Uterine smooth muscle cell (primary cell): ENCODE measurements around the gene EEF1A2. TPM values are rescaled to one million over a fixed set of nuclear protein-coding genes. Genes with fewer than 3 reads are reported as not detected.

ENCODE experiments used
- total RNA-seq: library from RNA; depleted of rRNA; stranded (reverse); fragments of >200 nt; gene quantifications from 2 replicates; pipeline ENCODE4 v1.2.3, GENCODE V29; 2014

The EEF1A2 gene
- 0.33 and 1.9 TPM in 2 replicates for total RNA-seq

DNA sequence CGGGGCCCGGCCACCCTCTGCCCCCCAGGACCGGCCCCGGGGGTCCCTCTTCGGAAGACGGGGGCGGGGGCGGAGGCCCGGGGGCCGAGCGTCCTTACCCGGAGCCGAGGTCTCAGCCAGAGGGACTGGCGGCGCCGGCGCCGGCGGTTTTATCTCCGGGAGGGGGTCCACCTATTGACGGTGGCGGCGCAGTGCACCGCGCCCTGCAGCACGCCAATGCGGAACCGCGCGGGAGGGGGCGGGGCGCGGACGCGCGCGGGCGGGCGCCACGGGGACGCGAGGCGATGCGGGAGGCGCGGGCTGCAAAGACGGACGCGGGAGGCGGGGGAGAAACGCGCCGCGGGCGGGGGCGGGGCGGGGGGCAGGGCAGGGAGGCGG lies at the start of gene EEF1A2:
Gene EEF1A2, minus strand, starts transcription at position 124 of the 378 bp plus-strand sequence. CDS start 1,320 bp downstream, outside the sequence.

DNA sequence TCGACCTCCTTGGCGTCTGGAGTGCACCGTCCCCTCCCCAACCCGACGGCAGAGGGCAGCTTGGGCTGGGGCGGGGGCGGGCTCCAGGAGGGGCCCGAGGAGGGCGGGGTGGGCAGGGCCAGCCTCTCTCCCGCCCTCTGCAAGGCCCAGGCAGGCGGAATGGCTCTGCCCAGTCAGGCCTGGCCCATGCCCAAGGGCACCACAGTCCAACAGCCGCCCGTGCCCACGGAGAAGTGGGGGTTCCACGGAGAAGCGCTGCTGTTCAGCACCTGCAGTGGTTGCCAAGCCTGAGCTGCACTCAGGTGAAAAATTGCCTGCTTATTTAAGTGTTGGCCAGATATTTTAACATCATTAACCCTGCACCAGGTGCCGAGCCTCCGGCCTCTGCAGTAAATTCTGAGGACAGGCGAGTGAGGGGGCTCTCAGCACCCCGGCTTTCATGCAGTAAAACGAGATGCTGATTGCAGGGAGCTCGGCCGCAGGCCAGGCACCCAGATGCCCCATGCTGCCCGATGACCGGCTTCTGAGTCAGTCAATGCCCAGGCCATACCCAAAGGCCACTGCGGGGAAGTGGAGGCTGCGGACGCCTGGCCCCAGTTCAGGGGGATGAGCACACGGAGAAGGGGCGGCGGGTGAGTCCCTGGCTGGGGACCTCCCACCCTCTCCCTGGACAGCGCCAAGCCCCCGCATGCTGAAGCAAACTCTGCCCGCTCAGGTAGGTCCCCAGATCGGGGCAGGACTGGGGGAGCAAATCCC lies 49.0 kb upstream of the EEF1A2 start, which contains the start of gene SRMS:
Gene SRMS, minus strand, starts transcription at position 25 of the 756 bp plus-strand sequence. CDS start 286 bp downstream, outside the sequence.

DNA sequence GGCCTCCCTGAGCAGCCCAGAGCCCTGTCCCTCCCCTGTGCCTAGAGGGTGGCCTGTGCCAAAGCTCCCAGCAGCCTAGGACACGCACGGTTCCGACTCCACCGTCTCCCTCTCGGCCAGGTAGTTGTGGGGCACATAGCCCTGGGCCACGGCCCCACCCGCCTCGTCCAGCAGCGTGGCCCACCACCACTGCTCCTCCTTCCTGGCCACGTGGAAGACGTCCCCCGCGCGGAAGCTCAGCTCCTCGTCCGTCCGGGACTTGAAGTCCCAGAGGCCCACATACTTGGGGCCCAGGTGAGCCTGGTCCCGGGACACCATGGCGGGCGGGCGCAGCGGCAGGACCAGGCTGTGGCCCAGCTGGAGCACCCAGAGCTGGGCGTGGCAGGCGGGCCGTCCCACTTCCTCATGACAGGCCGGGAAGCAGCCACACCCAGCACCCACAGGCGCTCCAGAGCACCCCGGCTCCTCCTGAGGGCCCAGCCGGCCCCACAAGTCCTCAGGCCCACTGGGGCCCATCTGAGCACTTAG lies 38.2 kb upstream of the EEF1A2 start, which contains the start of gene PTK6:
Gene PTK6, minus strand, starts transcription at position 380 of the 528 bp plus-strand sequence. Its CDS starts 62 bp downstream, at position 318.

DNA sequence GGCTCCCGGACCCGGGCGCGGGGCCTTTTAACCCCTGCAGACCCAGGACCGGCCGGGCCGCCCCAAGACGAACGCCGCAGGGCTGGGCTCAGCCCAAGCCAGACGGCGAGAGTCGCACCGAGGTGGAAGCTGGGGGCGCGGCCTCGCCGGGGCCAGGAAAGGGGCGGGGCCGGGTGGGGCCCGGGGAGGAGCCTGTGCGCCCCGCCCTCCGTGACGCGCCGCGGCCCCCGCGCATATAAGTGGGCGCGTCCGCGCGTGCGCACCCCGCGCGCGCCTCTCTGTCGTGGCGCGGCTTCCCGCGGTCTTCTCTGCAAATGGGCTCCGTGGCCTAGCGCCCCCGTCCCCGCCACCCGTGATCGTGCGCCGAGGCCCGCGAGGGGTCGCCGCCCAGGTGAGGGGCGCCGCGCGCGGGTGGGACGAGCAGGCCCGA lies 21.6 kb upstream of the EEF1A2 start, which contains the start of gene PPDPF:
Gene PPDPF, plus strand, starts transcription at position 262 of the 430 bp plus-strand sequence. CDS start 544 bp downstream, outside the sequence.

DNA sequence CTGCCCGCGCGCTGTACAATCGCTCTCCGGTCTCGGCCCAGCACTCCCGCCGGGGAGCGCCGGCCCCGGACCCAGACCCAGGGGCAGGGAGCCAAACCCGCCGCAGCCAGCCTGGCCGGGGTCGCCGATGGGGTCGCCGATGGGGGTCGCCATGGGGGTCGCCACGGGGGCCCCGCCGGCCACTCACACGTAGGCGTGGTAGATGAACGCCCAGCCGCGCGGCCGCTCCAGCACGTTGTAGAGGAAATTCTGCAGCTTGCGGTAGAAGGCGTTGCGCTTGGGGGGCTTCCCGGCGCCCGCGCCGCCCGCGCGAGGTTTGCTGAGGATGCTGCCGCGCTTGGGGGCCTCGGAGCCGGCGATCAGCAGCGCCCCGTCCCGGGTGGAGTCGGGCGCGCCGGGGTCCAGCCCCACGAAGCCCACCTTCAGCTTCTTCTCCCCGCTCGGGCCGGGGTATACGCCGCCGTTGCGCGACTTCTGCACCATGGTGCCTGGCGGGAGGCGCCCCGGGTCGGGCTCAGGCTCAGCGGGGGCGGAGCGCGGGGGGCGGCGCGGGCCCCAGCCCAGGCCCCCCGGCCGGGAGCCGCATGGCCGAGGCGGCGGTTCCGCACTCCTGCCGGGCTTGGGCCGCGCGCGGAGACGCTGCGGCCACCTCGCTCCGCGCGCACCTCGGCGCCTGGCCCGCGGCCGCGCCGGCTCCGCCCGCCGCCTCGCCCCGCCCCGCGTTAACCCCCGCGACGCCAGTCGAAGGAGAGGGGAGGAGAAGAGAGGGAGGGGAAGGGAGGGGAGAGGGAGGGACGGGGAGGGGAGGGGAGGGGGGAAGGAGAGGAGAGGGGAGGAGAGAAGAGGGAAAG lies 26.7 kb downstream of the EEF1A2 start, which contains the start of gene KCNQ2:
Gene KCNQ2, minus strand, starts transcription at position 675 of the 851 bp plus-strand sequence. Its CDS starts 192 bp downstream, at position 483.

Other genes starting within 250 kb of the EEF1A2 start
- gene NKAIN4, start 244.6 kb downstream of the EEF1A2 start, total RNA-seq = not detected in 2 replicates
- 97.7 and 106 TPM in 2 replicates for gene ARFGAP1, start 226.3 kb downstream of the EEF1A2 start, total RNA-seq
- under 0.01 TPM in 1 of 2 replicates, not detected in the other for gene COL20A1, start 205.9 kb downstream of the EEF1A2 start, total RNA-seq
- not detected in 2 replicates for gene CHRNA4, start 137.7 kb downstream of the EEF1A2 start, total RNA-seq
- gene KCNQ2, start 26.4 kb downstream of the EEF1A2 start, total RNA-seq = not detected in 2 replicates
- 22.7 and 36.0 TPM in 2 replicates for gene PPDPF, start 21.7 kb upstream of the EEF1A2 start, total RNA-seq
- gene PTK6, start 38.3 kb upstream of the EEF1A2 start, total RNA-seq = 0.11 and 0.12 TPM in 2 replicates
- not detected in 2 replicates for gene SRMS, start 48.7 kb upstream of the EEF1A2 start, total RNA-seq
- gene FNDC11, start 55.1 kb upstream of the EEF1A2 start, total RNA-seq = 0.66 and 2.4 TPM in 2 replicates
- gene HELZ2, start 75.2 kb upstream of the EEF1A2 start, total RNA-seq = 46.2 and 48.4 TPM in 2 replicates
- 11.1 and 11.7 TPM in 2 replicates for gene GMEB2, start 128.0 kb upstream of the EEF1A2 start, total RNA-seq
- gene STMN3, start 154.3 kb upstream of the EEF1A2 start, total RNA-seq = 18.9 and 43.9 TPM in 2 replicates
- gene RTEL1, start 159.2 kb upstream of the EEF1A2 start, total RNA-seq = 15.9 and 31.5 TPM in 2 replicates
- 57.4 and 110 TPM in 2 replicates for gene TNFRSF6B, start 197.6 kb upstream of the EEF1A2 start, total RNA-seq
- gene ARFRP1, start 208.9 kb upstream of the EEF1A2 start, total RNA-seq = 43.7 and 61.0 TPM in 2 replicates
- 23.4 and 31.4 TPM in 2 replicates for gene ZGPAT, start 209.0 kb upstream of the EEF1A2 start, total RNA-seq
- gene LIME1, start 237.6 kb upstream of the EEF1A2 start, total RNA-seq = 5.2 and 7.0 TPM in 2 replicates
- gene SLC2A4RG, start 240.7 kb upstream of the EEF1A2 start, total RNA-seq = 32.0 and 35.4 TPM in 2 replicates